GM18519 (cell line): ENCODE data around the gene ACP1.

Experiments
- ATAC-seq: cut with Tn5 transposase; IDR thresholded peaks from one replicate; pipeline ENCODE4 v1.9.1; 2021; ENCODE audit warnings: mild to moderate bottlenecking, moderate library complexity; ENCODE audit not compliant: unreplicated experiment, low FRiP score

ACP1 gene

DNA sequence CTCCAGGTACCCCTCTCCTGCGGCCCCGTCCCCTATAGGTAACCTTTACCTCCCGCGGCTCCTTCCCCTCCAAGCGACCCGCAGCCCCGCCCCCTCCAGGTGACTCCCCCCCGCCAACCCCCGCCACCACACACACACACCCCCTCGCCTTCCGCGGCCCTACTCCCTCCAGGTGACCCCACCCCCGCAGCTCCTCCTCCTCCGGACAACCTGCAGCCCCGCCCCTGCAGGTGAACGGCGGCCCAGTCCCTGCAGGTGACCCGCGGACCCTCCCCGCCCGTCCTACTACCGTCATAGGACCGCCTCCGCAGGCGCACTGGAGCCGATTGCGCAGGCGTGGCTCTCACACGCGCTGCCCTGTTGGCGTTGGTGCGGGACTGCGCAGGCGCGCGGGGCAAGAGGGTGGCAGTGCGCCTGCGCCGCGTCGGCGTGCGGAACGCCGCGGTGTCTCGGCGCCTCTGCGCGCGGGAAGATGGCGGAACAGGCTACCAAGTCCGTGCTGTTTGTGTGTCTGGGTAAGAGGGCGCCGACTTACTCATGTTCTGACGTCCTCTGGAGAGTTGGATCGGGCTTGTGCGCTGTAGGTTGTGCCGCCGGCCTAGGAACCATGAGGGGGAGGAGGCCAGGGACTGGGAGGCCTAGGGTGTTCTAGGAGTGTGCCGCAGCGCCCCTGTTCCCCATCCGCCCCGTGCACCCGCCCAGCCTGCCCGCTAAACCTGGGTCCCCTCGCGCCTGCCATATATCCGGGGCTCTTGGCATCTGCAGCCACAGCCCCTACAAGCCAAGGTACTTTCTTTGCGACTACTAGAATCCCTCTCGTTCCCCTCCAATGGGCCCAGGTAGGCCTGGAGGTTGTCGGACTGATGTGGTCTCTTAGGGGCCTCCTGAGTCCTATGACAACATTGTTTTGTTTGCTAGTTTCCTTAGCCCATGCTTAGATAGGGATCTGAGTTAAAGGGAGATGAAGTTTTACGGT lies at the start of gene ACP1:
Gene ACP1, plus strand, starts transcription at position 455 of the 976 bp plus-strand sequence. Its CDS starts 18 bp downstream, at position 473.
- peak; percentile 80 for ATAC-seq

- ATAC-seq = no peak
Observed at GRCh38 chr2:216068-216467, 48.7 kb upstream of the ACP1 start.

DNA sequence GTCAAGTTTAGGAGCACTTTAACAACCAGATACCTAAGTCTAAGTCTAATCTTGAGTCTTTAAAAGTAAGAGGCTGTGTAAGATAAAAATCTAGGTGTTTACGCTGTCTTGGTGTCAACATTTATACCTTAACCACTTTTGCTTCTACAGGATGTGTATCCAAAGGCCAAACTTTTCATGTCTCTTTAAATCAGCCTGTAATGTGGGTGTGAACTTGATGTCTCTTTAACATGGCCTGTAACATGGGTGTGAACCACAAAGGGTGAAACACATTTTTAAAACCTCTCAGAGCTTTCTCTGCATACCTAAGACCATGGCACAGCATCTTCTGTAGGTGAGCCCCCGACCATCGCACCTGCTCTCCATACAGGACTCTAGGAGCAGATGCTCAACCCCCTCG lies 41.3 kb upstream of the ACP1 start:
- ATAC-seq = no peak

DNA sequence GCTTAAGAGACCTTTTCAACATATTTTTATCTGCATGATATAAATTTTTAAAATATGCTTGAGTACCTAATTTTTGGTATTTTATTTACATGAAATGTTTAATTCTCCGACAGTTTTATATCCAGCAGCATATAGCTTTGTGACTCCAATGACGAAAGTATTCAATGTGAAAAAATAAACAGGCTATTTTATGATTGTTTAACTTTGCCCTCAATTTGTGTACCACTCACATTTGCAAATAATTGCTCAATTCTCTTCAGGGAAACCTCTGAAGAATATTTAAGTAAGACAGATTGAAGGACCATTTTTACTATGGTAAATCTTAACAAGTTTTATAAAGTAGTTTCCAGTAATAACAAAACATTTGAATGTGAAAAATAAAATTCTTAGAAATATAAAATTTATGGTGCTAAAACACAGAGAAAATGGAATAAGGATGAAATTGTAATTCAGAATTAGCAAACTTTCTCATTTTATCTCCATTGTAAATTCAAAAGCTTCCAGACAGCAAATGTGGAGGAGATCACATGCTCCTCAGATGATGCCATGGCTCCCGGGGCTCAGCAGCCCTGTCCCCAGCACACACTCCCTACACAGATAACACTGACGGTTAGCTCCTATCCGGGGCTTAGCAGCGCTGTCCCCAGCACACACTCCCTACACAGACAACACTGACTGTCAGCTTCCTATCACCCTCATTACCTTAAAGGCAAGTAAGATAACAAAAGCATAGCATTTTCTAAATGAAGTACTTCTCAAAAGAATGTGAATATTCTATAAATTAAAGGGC lies 40.6 kb upstream of the ACP1 start:
- no peak for ATAC-seq

GRCh38 chr2:228115-228514 lies 36.6 kb upstream of the ACP1 start:
- ATAC-seq = no peak

- no peak for ATAC-seq
Observed at GRCh38 chr2:228518-229278, 36.0 kb upstream of the ACP1 start.

- ATAC-seq = no peak
Observed at GRCh38 chr2:231521-232185, 33.1 kb upstream of the ACP1 start.

DNA sequence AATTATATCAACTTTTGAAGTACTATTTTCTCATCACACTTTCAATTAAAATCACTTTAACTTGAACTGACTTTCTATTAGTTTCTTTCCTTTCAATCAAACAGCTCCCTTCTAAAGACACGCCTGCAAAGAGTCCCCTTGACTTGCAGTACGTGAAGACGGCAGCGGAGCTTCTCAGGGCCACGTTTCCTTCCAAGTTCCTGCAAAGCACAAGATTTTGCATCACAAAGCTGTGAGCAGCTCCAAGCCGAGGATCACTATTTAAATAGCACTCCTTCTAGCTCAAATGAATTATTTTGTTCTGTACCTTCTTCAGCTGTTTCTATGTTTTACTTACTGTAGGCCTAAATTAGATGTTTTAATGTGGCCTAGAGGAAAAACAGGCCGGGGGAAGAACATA lies 31.7 kb upstream of the ACP1 start:
- ATAC-seq = no peak

- ATAC-seq = no peak
Observed at GRCh38 chr2:234421-234820, 30.3 kb upstream of the ACP1 start.

DNA sequence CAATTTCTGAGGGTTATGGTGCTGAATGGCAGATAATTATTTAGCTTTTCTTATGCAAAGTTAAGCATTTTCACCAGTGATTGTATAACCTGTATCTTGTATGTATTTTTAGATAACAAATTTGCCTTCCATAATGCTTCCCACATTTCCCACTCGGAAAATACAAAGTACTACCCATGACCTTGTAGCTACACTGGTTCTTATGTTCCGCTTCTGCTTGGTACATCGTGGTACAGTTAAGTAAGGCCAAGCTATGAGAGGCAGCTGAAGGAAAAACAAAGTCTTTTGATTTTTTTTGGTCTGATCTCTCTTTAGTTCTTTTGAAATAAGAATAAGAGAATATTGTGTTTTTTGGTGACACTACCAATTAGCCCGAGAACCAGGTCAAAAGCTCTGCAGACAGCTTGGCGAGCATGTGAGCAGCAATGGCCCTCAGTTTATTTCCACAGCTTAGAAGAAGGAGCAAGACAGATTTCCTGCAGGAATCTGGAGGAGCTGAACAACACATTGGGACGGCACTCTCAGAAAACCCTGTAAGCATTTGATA lies 27.7 kb upstream of the ACP1 start:
- no peak for ATAC-seq

DNA sequence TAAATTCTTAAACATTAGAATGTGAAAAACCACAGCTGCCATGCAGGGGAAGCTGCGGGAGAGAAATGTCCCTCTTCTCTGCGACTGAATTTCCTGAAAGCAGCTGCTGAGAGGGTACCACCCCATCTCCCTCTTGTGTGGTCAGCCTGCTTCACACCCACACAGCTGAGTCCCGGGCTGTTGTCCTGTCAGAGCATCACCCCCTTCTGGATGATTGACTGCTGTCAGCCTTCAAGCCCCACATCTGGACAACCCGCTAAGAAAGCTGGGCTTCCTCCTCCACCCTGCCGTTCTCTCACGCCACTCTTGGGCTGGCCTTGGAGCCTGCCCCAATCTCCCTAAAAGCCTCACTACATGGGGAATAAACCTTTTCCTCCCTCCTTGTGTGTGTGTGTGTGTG lies 26.9 kb upstream of the ACP1 start:
- ATAC-seq = no peak

- ATAC-seq = no peak
Observed at GRCh38 chr2:238431-238830, 26.3 kb upstream of the ACP1 start.

- ATAC-seq = no peak
Observed at GRCh38 chr2:238869-239268, 25.9 kb upstream of the ACP1 start.

GRCh38 chr2:244547-244946 lies 20.2 kb upstream of the ACP1 start:
- ATAC-seq = no peak

DNA sequence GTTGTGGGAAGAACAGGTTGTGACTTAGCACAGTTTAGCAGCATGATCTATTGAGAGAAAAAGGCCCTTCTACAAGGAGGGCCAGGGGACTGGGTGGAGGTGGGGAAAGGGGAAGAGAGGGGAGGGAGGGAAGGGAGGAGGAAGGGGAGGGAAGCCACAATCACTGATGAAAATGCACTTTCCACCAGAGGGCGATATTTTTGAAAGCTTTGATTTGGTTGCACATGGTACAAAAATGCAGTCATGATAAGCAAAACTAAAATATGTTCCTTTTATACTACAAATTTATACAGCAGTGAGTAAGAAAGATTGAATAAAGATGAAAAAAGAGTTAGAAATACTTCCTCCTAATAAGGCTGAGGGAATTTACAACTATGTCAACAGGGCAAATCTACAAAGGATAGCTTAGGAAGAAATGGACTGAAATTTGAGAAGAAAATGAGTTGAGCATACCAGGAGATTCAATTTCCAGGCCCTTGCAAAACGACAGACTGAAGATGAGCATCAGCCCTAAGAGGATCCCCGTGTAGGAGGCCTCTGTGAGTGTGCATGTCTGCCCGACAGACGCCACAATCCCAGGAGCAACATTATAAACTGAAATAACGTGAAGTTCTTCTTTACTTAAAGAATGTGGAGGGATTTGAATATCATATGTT lies 18.1 kb upstream of the ACP1 start:
- no peak for ATAC-seq

- no peak for ATAC-seq
Observed at GRCh38 chr2:248724-249123, 16.0 kb upstream of the ACP1 start.

GRCh38 chr2:249538-250042 lies 15.2 kb upstream of the ACP1 start:
- no peak for ATAC-seq

DNA sequence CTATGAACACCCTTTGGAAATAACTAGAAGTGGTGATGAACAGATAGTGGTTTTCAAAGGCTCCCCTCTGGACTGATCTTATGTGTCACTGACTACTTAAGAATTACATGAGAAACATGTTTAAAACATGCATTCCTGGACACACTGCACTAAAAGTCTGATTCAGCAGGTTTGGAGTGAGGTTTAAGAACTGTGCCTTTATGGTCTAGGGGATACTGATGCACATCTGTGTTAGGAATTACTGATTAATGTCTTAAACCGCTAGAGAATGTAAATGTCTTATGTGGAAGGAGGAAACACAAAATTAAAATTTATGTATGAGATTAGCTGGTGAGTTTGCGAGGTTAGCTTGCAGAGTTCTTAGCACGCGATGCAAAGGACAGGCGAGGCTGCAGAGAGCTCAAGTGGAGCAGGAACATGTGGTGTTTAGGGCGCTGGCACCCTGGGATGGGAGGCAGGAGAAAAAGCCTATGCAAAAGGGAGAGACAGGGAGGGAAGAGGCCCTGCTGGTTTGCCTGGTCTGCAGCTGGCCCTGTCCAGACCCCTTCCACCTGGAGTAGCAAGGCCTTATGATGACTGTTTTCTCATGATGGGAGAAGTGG lies 12.6 kb upstream of the ACP1 start:
- ATAC-seq = no peak

GRCh38 chr2:253202-253638 lies 11.5 kb upstream of the ACP1 start:
- ATAC-seq = no peak
